ENCODE measurements around the gene EPS8. TPM values are rescaled to one million over a fixed set of nuclear protein-coding genes. Genes with fewer than 3 reads are reported as not detected.

The EPS8 gene
- polyA plus RNA-seq, 3 donors, result 4.1 to 4.8 (median 4.3) TPM

- no peak overlapping the region for H3K4me2 ChIP-seq (replicated peaks; ENCODE audit: extremely low read depth, low read length, poor library complexity, severe bottlenecking)
- H4K20me1 ChIP-seq (ENCODE audit: insufficient read depth, low read length), result no peaks in the 10 kb centered on the region
Measured at GRCh38 chr12:15731940-15732339, 57.2 kb downstream of the EPS8 start.

DNA sequence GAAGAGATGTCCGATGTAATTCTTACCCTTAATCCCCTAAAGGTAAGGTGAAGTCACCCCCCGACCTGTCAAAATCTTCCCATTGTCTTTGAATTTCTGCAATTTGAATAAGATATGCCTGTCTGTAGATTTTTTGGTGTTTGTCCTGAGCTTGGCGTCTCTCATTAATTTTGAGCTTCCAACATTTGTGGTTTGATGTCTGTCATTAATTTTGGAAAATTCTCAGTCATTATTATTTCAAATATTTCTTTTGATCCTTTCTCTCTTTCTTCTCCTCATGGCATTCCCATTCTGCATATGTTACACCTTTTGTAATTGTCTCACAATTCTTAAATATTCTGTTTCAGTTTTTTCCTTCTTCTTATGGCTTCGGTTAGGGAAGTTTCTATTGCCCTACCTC lies 60.1 kb downstream of the EPS8 start:
- H3K9ac ChIP-seq (ENCODE audit: insufficient read depth, low read length, poor library complexity, severe bottlenecking), result no peak overlapping the region
- peaks cover 13 to 18% of the 10 kb centered on the region in 2 donors for H3K4me1 ChIP-seq (ENCODE audit: control insufficient read depth in 1 of 2, insufficient read depth in 2 of 2, low read length in 2 of 2)
- no CpG with 5 or more reads among the region's 4 CpGs for WGBS (ENCODE audit: insufficient coverage)
- H3K27ac ChIP-seq (ENCODE audit: low read depth in 1 of 2, low read length in 2 of 2), result no peak overlapping the region
- no peaks in the 10 kb centered on the region for H3K36me3 ChIP-seq (replicated peaks in 1 of 2; ENCODE audit: control insufficient read depth in 1 of 2, insufficient read depth in 2 of 2, low read length in 2 of 2)
- intact Hi-C loops (cut with micrococcal nuclease), result no loop called here
- no peak overlapping the region for H3K4me2 ChIP-seq (replicated peaks; ENCODE audit: extremely low read depth, low read length, poor library complexity, severe bottlenecking)
- H3K9me3 ChIP-seq (replicated peaks in 1 of 2; ENCODE audit: control insufficient read depth in 1 of 2, insufficient read depth in 1 of 2, low read length in 2 of 2), result peaks cover 0 to 2% of the 10 kb centered on the region in 2 donors
- Mint-ChIP-seq H3K4me1 (peaks cover 16% of the 10 kb centered on the region), H3K27me3 (ENCODE audit: low read depth in 3 of 3) (peaks cover 0 to 1% (median 0%) of the 10 kb centered on the region in 3 donors), H3K9me3 (peaks cover 0 to 9% (median 4%) of the 10 kb centered on the region in 7 donors), H3K4me3 (no peak overlapping the region), H3K27ac (no peak overlapping the region), H3K36me3 (no peaks in the 10 kb centered on the region)
- no peak overlapping the region for H3K4me3 ChIP-seq (replicated peaks in 1 of 3; ENCODE audit: low read depth in 2 of 3, low read length in 3 of 3)
- H2AFZ ChIP-seq (ENCODE audit: insufficient read depth, low read depth, low read length, poor library complexity, severe bottlenecking), result no peak overlapping the region
- no peak for TF ChIP-seq CTCF (IDR thresholded peaks at IDR 0.05)
- H3K79me2 ChIP-seq (ENCODE audit: insufficient read depth, low read length), result no peaks in the 10 kb centered on the region
- no peaks in the 10 kb centered on the region for H3K27me3 ChIP-seq (ENCODE audit: control insufficient read depth in 2 of 2, insufficient read depth in 2 of 2, low read length in 2 of 2)
- no peak for DNase-seq
- H4K20me1 ChIP-seq (ENCODE audit: insufficient read depth, low read length), result no peaks in the 10 kb centered on the region

More at GRCh38 chr12:15731940-15732339, 57.2 kb downstream of the EPS8 start:
- no peak overlapping the region for H3K27ac ChIP-seq (ENCODE audit: low read depth in 1 of 2, low read length in 2 of 2)
- DNase-seq, result no peak
- peaks cover 6% of the 10 kb centered on the region for H3K4me1 Mint-ChIP-seq
- H3K9me3 Mint-ChIP-seq, result peaks cover 0 to 9% (median 5%) of the 10 kb centered on the region in 7 donors
- no peaks in the 10 kb centered on the region for H3K27me3 ChIP-seq (ENCODE audit: control insufficient read depth in 2 of 2, insufficient read depth in 2 of 2, low read length in 2 of 2)
- H3K27me3 Mint-ChIP-seq (ENCODE audit: low read depth in 3 of 3), result peaks cover 0 to 1% (median 0%) of the 10 kb centered on the region in 3 donors
- no peak overlapping the region for H3K4me3 Mint-ChIP-seq
- H3K9ac ChIP-seq (ENCODE audit: insufficient read depth, low read length, poor library complexity, severe bottlenecking), result no peak overlapping the region
- no peaks in the 10 kb centered on the region for H3K79me2 ChIP-seq (ENCODE audit: insufficient read depth, low read length)
- H3K36me3 Mint-ChIP-seq, result no peaks in the 10 kb centered on the region
- H3K4me1 ChIP-seq (ENCODE audit: control insufficient read depth in 1 of 2, insufficient read depth in 2 of 2, low read length in 2 of 2), result peaks cover 0 to under 1% of the 10 kb centered on the region in 2 donors
- WGBS (ENCODE audit: insufficient coverage), result 100% methylated on average over 1 of the region's 3 CpGs
- no peaks in the 10 kb centered on the region for H3K36me3 ChIP-seq (replicated peaks in 1 of 2; ENCODE audit: control insufficient read depth in 1 of 2, insufficient read depth in 2 of 2, low read length in 2 of 2)
- H3K9me3 ChIP-seq (replicated peaks in 1 of 2; ENCODE audit: control insufficient read depth in 1 of 2, insufficient read depth in 1 of 2, low read length in 2 of 2), result peaks cover 0 to 2% of the 10 kb centered on the region in 2 donors
- no peak for TF ChIP-seq CTCF (IDR thresholded peaks at IDR 0.05)
- no peak overlapping the region for H3K27ac Mint-ChIP-seq
- H2AFZ ChIP-seq (ENCODE audit: insufficient read depth, low read depth, low read length, poor library complexity, severe bottlenecking), result no peak overlapping the region
- no peak overlapping the region for H3K4me3 ChIP-seq (replicated peaks in 1 of 3; ENCODE audit: low read depth in 2 of 3, low read length in 3 of 3)
- intact Hi-C loops (cut with micrococcal nuclease), result no loop called here
